HG03432 (cell line): ENCODE data around the gene RASSF5.

Experiments
- ATAC-seq: cut with Tn5 transposase; IDR thresholded peaks from one replicate; pipeline ENCODE4 v1.9.1; 2021; ENCODE audit warnings: mild to moderate bottlenecking, moderate library complexity; ENCODE audit not compliant: unreplicated experiment

Gene RASSF5

GRCh38 chr1:206512058-206512850, 4.9 kb downstream of the RASSF5 start:
- ATAC-seq, result no peak

GRCh38 chr1:206512851-206513180, 5.5 kb downstream of the RASSF5 start:
- no peak for ATAC-seq

- ATAC-seq, result no peak
Observed at GRCh38 chr1:206513312-206514111, 6.2 kb downstream of the RASSF5 start.

GRCh38 chr1:206514813-206515387, 7.6 kb downstream of the RASSF5 start:
- ATAC-seq, result no peak

GRCh38 chr1:206516728-206516990, 9.3 kb downstream of the RASSF5 start:
- no peak for ATAC-seq

- no peak for ATAC-seq
Observed at GRCh38 chr1:206517784-206518183, 10.5 kb downstream of the RASSF5 start.

- no peak for ATAC-seq
Observed at GRCh38 chr1:206518206-206518605, 10.9 kb downstream of the RASSF5 start.

- no peak for ATAC-seq
Observed at GRCh38 chr1:206518743-206519142, 11.4 kb downstream of the RASSF5 start.

- no peak for ATAC-seq
Observed at GRCh38 chr1:206521127-206521526, 13.8 kb downstream of the RASSF5 start.

- ATAC-seq, result no peak
Observed at GRCh38 chr1:206521694-206522402, 14.5 kb downstream of the RASSF5 start.

- no peak for ATAC-seq
Observed at GRCh38 chr1:206524739-206525364, 17.5 kb downstream of the RASSF5 start.

- no peak for ATAC-seq
Observed at GRCh38 chr1:206526064-206526911, 19.0 kb downstream of the RASSF5 start.

- ATAC-seq, result no peak
Observed at GRCh38 chr1:206529425-206529824, 22.1 kb downstream of the RASSF5 start.

GRCh38 chr1:206532368-206532767, 25.0 kb downstream of the RASSF5 start:
- no peak for ATAC-seq

- no peak for ATAC-seq
Observed at GRCh38 chr1:206534552-206534951, 27.2 kb downstream of the RASSF5 start.

- no peak for ATAC-seq
Observed at GRCh38 chr1:206535853-206536188, 28.5 kb downstream of the RASSF5 start.

GRCh38 chr1:206537141-206537540, 29.8 kb downstream of the RASSF5 start:
- no peak for ATAC-seq

- no peak for ATAC-seq
Observed at GRCh38 chr1:206538086-206538770, 30.9 kb downstream of the RASSF5 start.

GRCh38 chr1:206538901-206539640, 31.7 kb downstream of the RASSF5 start:
- no peak for ATAC-seq
